T1000 (cell line): ENCODE data around the gene GABBR2.
A peak's percentile ranks its signal among the peaks of the same experiment; 100 is the strongest.
"Not testable (repeated sequence)": the region's sequence is repeated elsewhere in the genome, so short reads cannot be mapped to it uniquely, and the experiment has no call there.

Experiments
- DNase-seq: peaks from one replicate; lab custom pipeline; 2025; ENCODE audit warnings: mixed read lengths; lab: John Stamatoyannopoulos, UW

GABBR2 gene

GRCh38 chr9:98289614-98290201, 419.0 kb downstream of the GABBR2 start:
- DNase-seq, result no peak

- DNase-seq, result no peak
Measured at GRCh38 chr9:98288881-98289280, 419.9 kb downstream of the GABBR2 start.

GRCh38 chr9:98287384-98287783, 421.4 kb downstream of the GABBR2 start:
- DNase-seq, result no peak

DNA sequence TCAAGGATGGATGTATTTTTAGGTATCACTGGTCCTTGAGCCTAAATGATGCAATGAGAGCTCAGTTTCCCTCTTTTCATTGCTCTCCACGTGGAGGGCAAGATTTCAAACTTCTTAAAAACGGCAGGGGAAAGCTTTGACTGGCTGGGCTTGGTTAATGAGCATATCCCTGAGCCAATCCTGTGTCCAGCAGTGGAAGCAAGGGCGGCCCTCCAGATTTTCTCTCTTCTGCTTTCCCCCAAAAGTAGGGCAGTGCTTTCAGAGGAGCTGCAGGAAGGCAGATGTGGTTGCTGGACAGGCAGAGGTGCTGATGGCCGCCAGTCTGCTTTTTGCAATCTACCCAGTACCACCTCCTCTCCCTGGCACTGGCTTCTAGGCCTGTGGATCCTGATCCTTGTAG, 423.3 kb downstream of the GABBR2 start:
- no peak for DNase-seq

DNA sequence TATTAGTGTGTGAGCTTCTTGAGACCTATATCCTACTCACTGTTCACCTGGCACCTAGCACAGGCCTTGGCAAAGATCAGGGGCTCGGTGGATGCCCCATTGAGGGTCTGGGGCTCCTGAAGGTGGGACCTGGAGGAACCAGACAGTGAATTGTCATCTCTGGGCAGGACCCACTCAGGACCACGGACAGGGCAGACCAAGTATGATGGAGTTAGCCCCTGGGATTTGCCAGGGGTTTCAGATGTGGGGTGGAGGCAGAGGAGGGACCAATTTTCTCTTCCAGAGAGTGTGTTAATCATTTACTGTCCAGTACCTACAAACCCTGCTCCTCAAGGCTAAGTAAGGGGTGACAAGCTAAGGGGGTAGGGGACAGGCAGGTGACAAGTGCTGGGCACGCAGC, 424.0 kb downstream of the GABBR2 start:
- no peak for DNase-seq

GRCh38 chr9:98283143-98283542, 425.6 kb downstream of the GABBR2 start:
- not testable (repeated sequence) for DNase-seq

DNA sequence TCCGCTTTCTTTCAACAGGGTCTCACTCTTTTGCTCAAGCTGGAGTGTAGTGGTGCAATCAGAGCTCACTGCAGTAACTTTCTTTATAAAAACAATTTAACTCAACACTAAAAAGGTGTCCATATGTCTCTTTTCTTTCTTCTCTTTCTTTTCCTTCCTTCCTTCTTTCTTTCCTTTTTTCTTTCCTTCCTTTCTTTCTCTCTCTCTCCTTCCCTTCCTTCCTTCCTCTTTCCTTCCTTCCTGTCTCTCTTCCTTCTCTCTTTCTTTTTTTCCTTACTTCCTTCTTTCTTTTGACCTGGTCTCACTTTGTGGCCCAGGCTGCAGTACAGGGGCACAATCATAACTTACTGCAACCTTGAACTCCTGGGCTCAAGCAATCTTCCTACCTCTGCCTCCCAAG, 427.5 kb downstream of the GABBR2 start:
- DNase-seq, result no peak

DNA sequence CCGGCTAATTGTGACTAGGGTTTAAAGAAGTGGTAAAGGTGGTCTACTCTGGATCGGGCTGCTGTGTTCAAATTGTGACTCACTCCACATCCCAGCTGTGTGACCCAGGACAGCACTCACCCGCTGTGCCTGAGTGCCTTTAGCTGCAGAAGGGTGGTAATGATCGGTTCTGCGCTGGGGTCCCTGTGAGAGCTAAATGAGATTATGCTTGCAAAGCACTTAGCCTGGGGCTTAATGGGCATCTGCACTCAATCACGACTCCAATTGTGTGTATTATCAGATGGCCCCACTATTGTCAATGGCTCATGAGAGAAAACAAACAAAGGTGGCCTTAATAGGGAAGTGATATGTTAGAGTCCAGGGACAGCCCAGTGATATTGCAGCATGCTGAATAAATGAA, 428.2 kb downstream of the GABBR2 start:
- DNase-seq, result no peak

DNA sequence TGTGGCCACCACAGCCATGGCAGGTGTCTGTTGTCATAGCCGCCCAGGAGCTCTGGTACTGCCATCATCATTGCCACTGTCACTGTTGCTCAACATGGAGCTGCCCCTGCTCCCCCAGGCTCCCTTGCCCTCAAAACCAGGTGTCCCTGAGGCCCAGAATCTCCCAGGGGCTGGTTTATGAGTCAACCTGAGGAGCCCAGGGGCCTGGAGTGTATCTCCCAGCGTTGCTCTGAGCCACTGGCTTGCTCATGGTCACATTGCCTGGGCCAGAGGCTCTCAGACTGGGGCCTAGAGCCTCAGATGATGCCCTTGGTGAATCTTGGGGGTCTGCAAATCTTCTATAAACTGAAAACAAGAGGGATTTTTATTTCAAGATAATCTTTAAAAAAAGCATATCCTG, 428.6 kb downstream of the GABBR2 start:
- no peak for DNase-seq

DNA sequence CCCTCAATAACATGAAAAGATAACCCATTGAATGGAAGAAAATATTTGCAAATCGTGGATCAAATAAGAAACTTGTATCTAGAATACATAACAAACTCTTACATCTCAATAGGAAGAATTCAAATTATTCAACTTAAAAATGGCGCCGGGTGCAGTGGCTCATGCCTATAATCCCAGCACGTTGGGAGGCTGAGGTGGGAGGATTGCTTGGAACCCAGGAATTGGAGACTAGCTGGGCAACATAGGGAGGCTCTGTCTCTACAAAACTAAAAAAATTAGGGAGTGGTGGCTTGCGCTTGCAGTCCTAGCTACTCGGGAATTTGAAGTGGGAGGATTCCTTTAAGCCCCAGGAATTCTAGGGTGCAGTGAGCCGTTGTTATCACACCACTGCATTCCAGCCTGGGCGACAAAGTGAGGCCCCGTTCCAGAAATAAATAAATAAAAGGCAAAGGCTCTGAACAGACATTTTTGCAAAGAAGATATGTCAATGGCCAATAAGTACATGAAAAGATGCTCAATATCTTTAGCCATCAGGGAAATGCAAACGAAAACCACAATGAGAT, 431.7 kb downstream of the GABBR2 start:
- DNase-seq, result no peak

DNA sequence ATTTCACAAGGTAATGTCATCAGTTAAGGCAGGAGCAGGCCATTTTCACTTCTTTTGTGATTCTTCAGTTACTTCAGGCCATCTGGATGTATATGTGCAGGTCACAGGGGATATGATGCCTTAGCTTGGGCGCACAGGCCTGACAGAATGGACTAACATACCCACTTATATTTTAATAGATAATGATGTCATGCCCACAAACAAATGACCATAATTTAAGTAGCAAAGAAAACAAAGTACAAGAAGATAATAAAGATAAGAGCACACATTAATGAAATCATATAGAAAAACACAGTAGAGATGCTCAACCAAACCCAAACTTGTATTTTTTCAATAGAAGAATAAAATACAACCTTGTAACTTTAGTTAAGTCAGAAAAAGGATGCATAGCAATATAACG, 433.6 kb downstream of the GABBR2 start:
- DNase-seq, result no peak

DNA sequence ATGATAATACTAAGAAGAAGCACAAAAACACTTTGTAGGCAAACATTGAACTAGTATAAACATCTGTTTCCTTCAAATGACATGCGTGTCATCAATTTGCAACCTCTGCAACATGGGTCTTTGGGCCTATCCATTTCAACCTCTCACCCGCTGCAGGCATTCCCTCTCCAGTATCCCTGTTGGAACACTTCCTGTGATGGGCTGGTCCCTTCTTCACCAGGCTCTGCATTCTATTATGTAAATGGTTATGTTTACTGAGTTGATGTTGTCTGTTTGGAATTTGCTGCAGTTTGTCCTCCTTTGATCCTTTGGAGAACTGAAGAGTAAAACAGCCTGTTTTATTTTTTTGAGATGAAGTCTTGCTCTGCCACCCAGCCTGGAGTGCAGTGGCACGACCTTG, 436.7 kb downstream of the GABBR2 start:
- DNase-seq, result no peak

- no peak for DNase-seq
Measured at GRCh38 chr9:98271479-98271878, 437.3 kb downstream of the GABBR2 start.

GRCh38 chr9:98270284-98270683, 438.5 kb downstream of the GABBR2 start:
- DNase-seq, result peak; percentile 45

DNA sequence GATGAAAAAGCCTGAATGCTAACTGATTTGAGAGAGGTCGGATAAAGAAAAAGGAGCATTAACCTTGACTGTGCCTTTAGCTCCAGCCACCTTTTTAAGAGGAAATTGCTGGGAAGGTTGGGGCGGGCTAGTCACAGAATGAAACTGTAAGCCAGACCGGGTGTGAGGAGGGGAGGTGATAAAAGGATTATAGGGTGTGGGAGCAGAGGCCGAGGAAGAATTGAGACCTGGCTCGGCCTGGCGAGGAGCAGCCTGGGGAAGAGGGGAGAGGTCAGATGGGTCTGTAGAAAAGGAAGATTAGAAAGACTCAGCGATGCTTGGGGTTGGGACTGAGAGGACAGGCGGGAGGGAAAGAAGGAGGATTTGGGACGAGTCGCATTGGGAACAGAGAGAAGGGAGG, 439.1 kb downstream of the GABBR2 start:
- not testable (repeated sequence) for DNase-seq

DNA sequence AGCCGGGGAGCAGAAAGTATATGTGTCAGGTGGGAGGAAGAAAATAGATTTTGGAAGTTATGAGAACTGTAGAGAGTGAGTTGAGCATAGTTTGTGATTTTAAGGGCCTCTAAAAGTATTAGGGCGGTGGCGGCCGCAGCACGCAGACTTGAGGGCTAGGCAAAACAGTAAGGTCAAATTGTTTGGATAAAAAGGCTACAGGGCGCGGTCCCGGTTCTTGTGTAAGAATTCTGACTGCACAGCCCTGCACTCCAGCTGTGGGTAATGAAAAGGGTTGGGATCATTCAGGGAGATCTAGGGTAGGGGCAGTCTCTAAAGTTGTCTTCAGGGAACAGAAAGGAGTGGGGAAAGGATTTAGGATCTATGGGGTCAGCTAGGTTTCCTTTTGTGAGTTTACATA, 441.2 kb downstream of the GABBR2 start:
- not testable (repeated sequence) for DNase-seq

- DNase-seq, result no peak
Measured at GRCh38 chr9:98264516-98264915, 444.2 kb downstream of the GABBR2 start.

- peak; percentile 51 for DNase-seq
Measured at GRCh38 chr9:98263482-98264357, 445.0 kb downstream of the GABBR2 start.

DNA sequence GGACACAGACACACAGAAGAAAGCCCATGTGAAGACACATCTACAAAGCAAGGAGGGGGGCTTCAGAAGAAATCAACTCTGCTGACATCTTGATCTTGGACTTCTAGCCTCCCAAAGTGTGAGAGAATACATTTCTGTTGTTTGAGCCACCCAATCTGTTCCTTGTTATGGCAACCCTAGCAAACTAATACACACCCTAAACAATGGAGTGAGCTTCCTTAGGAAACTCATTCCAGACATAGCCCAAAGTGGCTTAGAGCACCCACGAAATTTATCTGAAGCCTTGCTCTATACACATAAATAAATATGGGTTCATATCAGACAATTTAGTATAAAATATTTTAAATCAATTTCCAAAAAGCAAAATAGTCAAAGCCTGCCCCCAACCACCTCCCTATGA, 445.7 kb downstream of the GABBR2 start:
- no peak for DNase-seq

DNA sequence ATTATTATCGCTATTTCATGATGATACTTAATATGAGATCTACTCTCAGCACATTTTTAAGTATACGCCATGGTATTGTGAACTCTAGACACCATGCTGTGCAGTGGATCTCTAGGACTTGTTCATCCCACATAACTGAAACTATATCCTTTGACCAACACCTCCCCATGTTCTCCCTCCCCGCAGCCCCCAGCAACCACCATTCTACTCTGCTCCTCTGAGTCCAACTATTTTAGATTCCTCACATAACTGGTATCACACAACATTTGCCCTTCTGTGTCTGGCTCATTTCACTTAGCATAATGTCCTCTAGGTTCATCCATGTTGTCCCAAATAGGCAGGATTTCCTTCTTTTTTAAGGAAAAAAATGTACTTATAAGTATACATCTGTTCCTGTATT, 446.7 kb downstream of the GABBR2 start:
- DNase-seq, result no peak

GRCh38 chr9:98260635-98261034, 448.1 kb downstream of the GABBR2 start:
- no peak for DNase-seq

DNA sequence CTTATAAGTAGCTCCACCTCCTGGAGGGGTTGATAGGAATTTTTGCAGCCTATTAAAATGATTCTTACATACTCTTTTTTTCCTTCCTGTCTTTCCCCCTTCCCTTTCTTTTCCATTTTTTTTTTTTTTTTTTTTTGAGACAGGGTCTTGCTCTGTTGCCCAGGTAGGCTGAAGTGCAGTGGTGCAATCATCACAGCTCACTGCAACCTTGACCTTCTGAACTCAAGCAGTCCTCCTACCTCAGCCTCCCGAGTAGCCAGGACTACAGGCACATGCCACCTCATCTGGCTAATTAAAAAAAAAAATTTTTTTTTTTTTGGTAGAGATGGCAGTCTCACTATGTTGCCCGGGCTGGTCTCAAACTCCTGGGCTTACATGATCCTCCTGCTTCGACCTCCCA, 448.9 kb downstream of the GABBR2 start:
- no peak for DNase-seq

DNA sequence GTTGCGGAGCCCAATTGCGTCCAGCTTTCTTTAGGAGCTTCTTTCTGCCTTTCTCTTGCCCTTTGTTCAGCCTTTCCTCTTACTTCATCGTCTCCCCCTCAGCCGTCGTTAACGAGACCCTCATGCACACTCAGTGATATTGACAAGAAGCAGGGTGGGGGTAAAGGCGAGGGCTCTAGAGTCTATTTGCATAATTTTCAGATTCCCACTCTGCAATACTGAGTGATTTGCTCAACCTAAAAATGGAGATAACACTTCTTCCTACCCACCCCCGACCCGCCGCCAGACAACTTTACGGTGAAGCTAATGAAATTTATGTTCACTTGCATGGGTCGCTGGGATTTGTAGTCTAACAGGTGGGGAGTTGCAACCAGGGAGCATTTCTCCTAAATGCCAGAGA, 452.0 kb downstream of the GABBR2 start:
- DNase-seq, result no peak
